H1 (cell line): ENCODE measurements around the gene CHD9. TPM values are rescaled to one million over a fixed set of nuclear protein-coding genes. Genes with fewer than 3 reads are reported as not detected.

Experiments
- CTCF ChIA-PET: fragments of 300-600 bp; sonication (Branson Sonifier 250); formaldehyde crosslinking; loops from one replicate; lab custom pipeline; 2021; ENCODE audit not compliant: partially characterized antibody; lab: Charles Lee
- POLR2A ChIA-PET: fragments of 300-600 bp; sonication (Branson Sonifier 250); formaldehyde crosslinking; loops from one replicate; lab custom pipeline; 2021; ENCODE audit warnings: inconsistent platforms; ENCODE audit not compliant: partially characterized antibody; lab: Charles Lee
- DNase-seq, 2 experiments: peaks; one replicate each; pipeline versions ENCODE4 v3.0.0 to v3.0.0-alpha.2; 2010 to 2022; ENCODE audit warnings: low spot score in 2 of 2, low read depth in 1 of 2, mixed read lengths in 1 of 2
- FAIRE-seq: peaks from 2 replicates; lab custom pipeline; 2011; peaks lifted over from hg19 to GRCh38; lab: Jason Lieb, UNC
- H2AFZ ChIP-seq: 2 replicates; pipeline ENCODE4 v1.8.1; 2012; ENCODE audit warnings: low read length, inconsistent platforms
- H2AK5ac ChIP-seq: 2 replicates; pipeline ENCODE4 v1.6.1; 2013; ENCODE audit warnings: low read depth, low read length
- H2BK120ac ChIP-seq: replicated peaks from 2 replicates; pipeline ENCODE3; 2013; ENCODE audit warnings: low read depth, low read length, inconsistent platforms
- H2BK12ac ChIP-seq: 2 replicates; pipeline ENCODE4 v1.6.1; 2013; ENCODE audit warnings: low read depth, low read length
- H2BK15ac ChIP-seq: 2 replicates; pipeline ENCODE4 v1.6.1; 2013; ENCODE audit warnings: low read length
- H2BK20ac ChIP-seq: 2 replicates; pipeline ENCODE4 v1.6.1; 2013; ENCODE audit warnings: low read length
- H2BK5ac ChIP-seq: 2 replicates; pipeline ENCODE4 v1.6.1; 2013; ENCODE audit warnings: low read depth, low read length
- H3K14ac ChIP-seq: 2 replicates; pipeline ENCODE4 v1.6.1; 2013; ENCODE audit warnings: inconsistent platforms; ENCODE audit not compliant: insufficient read length
- H3K18ac ChIP-seq: 2 replicates; pipeline ENCODE4 v1.6.1; 2013; ENCODE audit warnings: low read length; ENCODE audit errors: extremely low read depth
- H3K23ac ChIP-seq: 2 replicates; pipeline ENCODE4 v1.6.1; 2013; ENCODE audit warnings: inconsistent platforms; ENCODE audit not compliant: insufficient read length
- H3K23me2 ChIP-seq: 2 replicates; pipeline ENCODE4 v1.6.1; 2013; ENCODE audit warnings: low read depth, low read length
- H3K27ac ChIP-seq: 2 replicates; pipeline ENCODE4 v1.6.1; 2011; ENCODE audit warnings: low read depth, low read length, inconsistent platforms
- H3K27me3 ChIP-seq, 4 experiments: replicated peaks in 1 of 4; 1 replicate in 1 of 4; 2 replicates in 3 of 4; pipeline versions ENCODE4 v1.6.1 to v1.8.1; 2011 to 2013; ENCODE audit warnings: low read length in 3 of 4, mild to moderate bottlenecking in 3 of 4, inconsistent platforms in 2 of 4, mixed read lengths in 2 of 4, moderate library complexity in 1 of 4; ENCODE audit not compliant: control insufficient read depth in 3 of 4, insufficient read depth in 3 of 4; ENCODE audit errors: extremely low read depth in 1 of 4
- H3K36me3 ChIP-seq, 4 experiments: 2 replicates each; pipeline versions ENCODE4 v1.6.1 to v1.8.1; 2011 to 2013; ENCODE audit warnings: mild to moderate bottlenecking in 4 of 4, low read length in 3 of 4, moderate library complexity in 2 of 4, control low read depth in 1 of 4, inconsistent platforms in 1 of 4; ENCODE audit not compliant: insufficient read depth in 4 of 4, control insufficient read depth in 2 of 4
- H3K4ac ChIP-seq: replicated peaks from 2 replicates; pipeline ENCODE3; 2013; ENCODE audit warnings: low read length, low read depth, mixed read lengths, inconsistent platforms; ENCODE audit not compliant: insufficient read length
- H3K4me1 ChIP-seq, 4 experiments: replicated peaks in 1 of 4; 1 replicate in 1 of 4; 2 replicates in 3 of 4; pipeline versions ENCODE4 v1.6.1 to v1.8.1; 2011 to 2013; ENCODE audit warnings: low read length in 3 of 4, inconsistent platforms in 2 of 4, mixed read lengths in 1 of 4; ENCODE audit not compliant: insufficient read depth in 4 of 4, control insufficient read depth in 3 of 4
- H3K4me2 ChIP-seq, 2 experiments: 2 replicates each; pipeline versions ENCODE4 v1.6.1 to v1.8.1; 2011 to 2013; ENCODE audit warnings: low read depth in 2 of 2, low read length in 2 of 2, control low read depth in 1 of 2, inconsistent platforms in 1 of 2, mild to moderate bottlenecking in 1 of 2; ENCODE audit not compliant: insufficient read depth in 1 of 2
- H3K4me3 ChIP-seq, 4 experiments: fragments of 200-600, 300-600 bp in 1 of 4; sonication (generic), shearing (Covaris generic), sonication (Bioruptor Twin) in 1 of 4; 2 replicates each; pipeline versions ENCODE4 v1.5.1 to v1.8.1; 2011 to 2016; ENCODE audit warnings: low read length in 4 of 4, low read depth in 3 of 4, control low read depth in 2 of 4, inconsistent platforms in 2 of 4, mild to moderate bottlenecking in 2 of 4, mixed read lengths in 1 of 4, moderate library complexity in 1 of 4; ENCODE audit not compliant: insufficient read depth in 2 of 4; ENCODE audit errors: extremely low read depth in 1 of 4
- H3K56ac ChIP-seq: replicated peaks from 2 replicates; pipeline ENCODE3; 2013; ENCODE audit warnings: low read depth, mild to moderate bottlenecking, mixed read lengths, low read length, inconsistent platforms; ENCODE audit not compliant: insufficient read length
- H3K79me1 ChIP-seq: 2 replicates; pipeline ENCODE4 v1.6.1; 2013; ENCODE audit warnings: low read depth, low read length, control low read depth
- H3K79me2 ChIP-seq, 2 experiments: 2 replicates each; pipeline versions ENCODE4 v1.6.1 to v1.8.1; 2012 to 2013; ENCODE audit warnings: low read length in 2 of 2, mild to moderate bottlenecking in 2 of 2, inconsistent platforms in 1 of 2; ENCODE audit not compliant: insufficient read depth in 2 of 2, control insufficient read depth in 1 of 2
- H3K9ac ChIP-seq, 4 experiments: replicated peaks in 1 of 4; 1 replicate in 1 of 4; 2 replicates in 3 of 4; pipeline versions ENCODE4 v1.6.1 to v1.8.1; 2011 to 2013; ENCODE audit warnings: low read depth in 3 of 4, low read length in 3 of 4, control low read depth in 2 of 4, mild to moderate bottlenecking in 2 of 4, moderate library complexity in 2 of 4, inconsistent platforms in 1 of 4; ENCODE audit errors: extremely low read depth in 1 of 4
- H3K9me3 ChIP-seq, 2 experiments: 2 replicates each; pipeline versions ENCODE4 v1.6.1 to v1.8.1; 2012 to 2013; ENCODE audit warnings: mild to moderate bottlenecking in 2 of 2, moderate library complexity in 2 of 2, control low read depth in 1 of 2, inconsistent platforms in 1 of 2, low read depth in 1 of 2, low read length in 1 of 2, mixed read lengths in 1 of 2; ENCODE audit not compliant: insufficient read depth in 2 of 2
- H4K20me1 ChIP-seq, 2 experiments: replicated peaks in 1 of 2; 2 replicates each; pipeline versions ENCODE3 to v1.8.1; 2011 to 2013; ENCODE audit warnings: inconsistent platforms in 2 of 2, low read length in 2 of 2, mild to moderate bottlenecking in 1 of 2; ENCODE audit not compliant: insufficient read depth in 2 of 2, control insufficient read depth in 1 of 2
- H4K5ac ChIP-seq: 2 replicates; pipeline ENCODE4 v1.6.1; 2013; ENCODE audit warnings: low read length, low read depth, mixed read lengths, inconsistent platforms; ENCODE audit not compliant: insufficient read length
- H4K8ac ChIP-seq: 2 replicates; pipeline ENCODE4 v1.8.0; 2013; ENCODE audit warnings: mild to moderate bottlenecking, moderate library complexity, low read length, inconsistent platforms; ENCODE audit not compliant: insufficient read depth; ENCODE audit errors: extremely low read depth
- H4K91ac ChIP-seq: replicated peaks from 2 replicates; pipeline ENCODE3; 2013; ENCODE audit warnings: low read length, mixed read lengths, inconsistent platforms; ENCODE audit not compliant: insufficient read length
- BACH1 ChIP-seq: IDR thresholded peaks from 2 replicates; pipeline ENCODE4 v1.6.1; 2012; ENCODE audit warnings: low read length, improper control_type of control experiment
- CEBPB ChIP-seq: IDR thresholded peaks from 2 replicates; pipeline ENCODE4 v1.6.1; 2012; ENCODE audit warnings: low read depth, low read length
- CREB1 ChIP-seq: IDR thresholded peaks from 2 replicates; pipeline ENCODE4 v1.6.1; 2012; ENCODE audit warnings: inconsistent platforms
- CTBP2 ChIP-seq: IDR thresholded peaks from 2 replicates; pipeline ENCODE4 v1.7.0; 2011; ENCODE audit warnings: borderline replicate concordance, mild to moderate bottlenecking, moderate library complexity, mixed read lengths, low read length; ENCODE audit not compliant: insufficient read depth, insufficient read length
- JUND ChIP-seq: IDR thresholded peaks from 2 replicates; pipeline ENCODE4 v1.6.1; 2011; ENCODE audit warnings: mild to moderate bottlenecking, improper control_type of control experiment, low read length
- KDM1A ChIP-seq: fragments of 200-600, 300-600 bp; sonication (generic); IDR thresholded peaks from 2 replicates; pipeline ENCODE4 v1.7.1; 2016; ENCODE audit warnings: mild to moderate bottlenecking, low read length, borderline replicate concordance
- KDM4A ChIP-seq: IDR thresholded peaks from one replicate; pipeline ENCODE4 v1.7.1; 2012; ENCODE audit warnings: low read depth, mild to moderate bottlenecking, moderate library complexity, low read length, inconsistent platforms; ENCODE audit not compliant: severe bottlenecking
- POLR2A ChIP-seq, 2 experiments: IDR thresholded peaks; 1 replicate in 1 of 2; 2 replicates in 1 of 2; pipeline ENCODE4 v1.6.1; 2011; ENCODE audit warnings: low read depth in 2 of 2, low read length in 2 of 2, mild to moderate bottlenecking in 2 of 2; ENCODE audit errors: control extremely low read depth in 1 of 2
- RNF2 ChIP-seq: fragments of 200-900, 300-1000 bp; sonication (generic); IDR thresholded peaks from 2 replicates; pipeline ENCODE4 v1.7.1; 2016; ENCODE audit warnings: borderline replicate concordance, low read depth, mild to moderate bottlenecking, antibody characterized with exemption, low read length; ENCODE audit not compliant: poor library complexity, severe bottlenecking; ENCODE audit errors: missing control alignments
- SUZ12 ChIP-seq: fragments of 200-600 bp; sonication (generic); IDR thresholded peaks from 2 replicates; pipeline ENCODE4 v1.6.1; 2012; ENCODE audit warnings: mild to moderate bottlenecking, inconsistent platforms, low read length, moderate library complexity, mixed read lengths
- WGBS, 2 experiments: shearing (Covaris generic) in 1 of 2; methylation state at CpG; one replicate each; pipeline versions ENCODE4 v1.1.6 to v1.1.7; 2013 to 2015; ENCODE audit warnings: low lambda C conversion rate in 2 of 2, mixed read lengths in 2 of 2, inconsistent platforms in 1 of 2, low coverage in 1 of 2, missing lambda C conversion rate in 1 of 2; ENCODE audit not compliant: insufficient replicate concordance in 2 of 2, insufficient coverage in 1 of 2, insufficient read length in 1 of 2; ENCODE audit errors: extremely low coverage in 1 of 2, missing lambda C conversion rate in 1 of 2; 5-methylcytosine and 5-hydroxymethylcytosine counted together
- polyA plus RNA-seq, 7 experiments: library from polyadenylated mRNA; depleted of rRNA in 3 of 7; stranded (reverse) in 5 of 7; unstranded in 2 of 7; fragments of >200 nt in 5 of 7; fragments of 200-250 nt in 2 of 7; gene quantifications; 1 replicate in 5 of 7; 2 replicates in 1 of 7; 4 replicates in 1 of 7; pipeline versions ENCODE4 v1.2.1 to v1.2.3, GENCODE V29; 2011 to 2013; ENCODE audit warnings: missing spikeins in 2 of 7, mixed read lengths in 2 of 7
- total RNA-seq: library from RNA; stranded (reverse); fragmentation: NEBNext Ultra II Directional; extraction: Animal tissue kit (Norgen Biotek cat#: 25700); gene quantifications from 2 replicates; pipeline ENCODE4 v1.2.1, GENCODE V29; 2021
- TF ChIP-seq, protein P1 (sequence below): IDR thresholded peaks from 2 replicates; pipeline ENCODE4 v1.6.1; 2012; ENCODE audit warnings: inconsistent platforms

Gene CHD9
- total and polyA plus RNA-seq, 2 of the 8 experiments (the other 6 are each of a cell fraction or from before 2014, with no cell fraction given) = 9.9 to 32.4 TPM

DNA sequence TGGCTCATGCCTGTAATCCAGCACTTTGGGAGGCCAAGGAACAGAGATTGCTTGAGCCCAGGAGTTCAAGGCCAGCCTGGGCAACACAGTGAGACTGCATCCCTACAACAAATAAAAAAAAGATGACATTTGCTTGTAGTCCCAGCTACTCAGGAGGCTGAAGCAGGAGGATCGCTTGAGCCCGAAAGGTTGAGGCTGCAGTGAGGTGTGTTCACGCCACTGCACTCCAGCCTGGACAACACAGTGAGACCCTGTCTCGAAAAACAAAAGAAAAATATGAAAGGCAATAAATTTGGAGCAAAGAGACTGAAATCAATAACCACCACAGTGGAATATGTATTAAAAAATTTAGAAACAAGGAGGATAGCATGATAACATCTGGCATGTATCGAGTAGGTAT lies 235.7 kb downstream of the CHD9 start:
- Histone ChIP-seq H4K91ac (no peak overlapping the region), H2AFZ (no peak overlapping the region), H4K20me1 (peaks cover 0 to 2% of the 10 kb centered on the region in 2 experiments), H3K9me3 (no peaks in the 10 kb centered on the region), H3K79me1 (no peaks in the 10 kb centered on the region; the same call in 1 of the 2 replicates), H2BK12ac (no peak overlapping the region), H3K4me2 (no peak overlapping the region), H3K27ac (no peak overlapping the region), H2BK20ac (no peak overlapping the region), H3K23ac (no peak overlapping the region), H3K14ac (no peak overlapping the region), H3K56ac (no peak overlapping the region), H3K4ac (no peak overlapping the region), H4K5ac (no peak overlapping the region), H3K9ac (no peak overlapping the region), H2BK120ac (no peak overlapping the region), H3K27me3 (no peaks in the 10 kb centered on the region), H3K4me3 (no peak overlapping the region), H3K18ac (no peak overlapping the region), H3K79me2 (no peaks in the 10 kb centered on the region), H3K4me1 (no peaks in the 10 kb centered on the region), H3K36me3 (peaks cover 14 to 85% (median 52%) of the 10 kb centered on the region in 4 experiments), H4K8ac (no peak overlapping the region), H2BK5ac (no peak overlapping the region), H2AK5ac (no peak overlapping the region), H2BK15ac (no peak overlapping the region), H3K23me2 (no peaks in the 10 kb centered on the region)
- CTCF ChIA-PET = interaction anchor here (1.6 to 2.8 kb wide), 2 partner anchors 7 to 70 kb away, joined by 4 to 14 read pairs; no protein-coding TSS in a partner anchor
- DNase-seq (no peak), FAIRE-seq (no peak)
- 96% methylated on average over 5 of the region's 5 CpGs; no CpG with 5 or more reads in 1 of the 2 experiments for WGBS, 2 experiments
- TF ChIP-seq CEBPB (no peak), BACH1 (no peak), SUZ12 (no peak), CTBP2 (no peak), POLR2A (IDR thresholded peaks at IDR 0.05; ENCODE audit: control extremely low read depth in 1 of 2, low read depth in 2 of 2, low read length in 2 of 2) (no peak), KDM1A (no peak), KDM4A (no peak), CREB1 (no peak), JUND (no peak), RNF2 (no peak)
- TF ChIP-seq, protein P1, sequence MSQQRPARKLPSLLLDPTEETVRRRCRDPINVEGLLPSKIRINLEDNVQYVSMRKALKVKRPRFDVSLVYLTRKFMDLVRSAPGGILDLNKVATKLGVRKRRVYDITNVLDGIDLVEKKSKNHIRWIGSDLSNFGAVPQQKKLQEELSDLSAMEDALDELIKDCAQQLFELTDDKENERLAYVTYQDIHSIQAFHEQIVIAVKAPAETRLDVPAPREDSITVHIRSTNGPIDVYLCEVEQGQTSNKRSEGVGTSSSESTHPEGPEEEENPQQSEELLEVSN = no peak
- POLR2A ChIA-PET = no interaction called here
